Ecto neural progenitor cell (in vitro differentiated cells): ENCODE results near the gene RTF2.

Experiments used
- DNase-seq: peaks from one replicate; pipeline ENCODE4 v3.0.0-alpha.2; 2018; ENCODE audit warnings: low spot score

Gene RTF2

GRCh38 chr20:56468316-56469076, at the start of gene RTF2:
Gene RTF2, plus strand, starts transcription at chr20:56468627. Its CDS starts 71 bp downstream, at chr20:56468698.
- peak; percentile 96 for DNase-seq

GRCh38 chr20:56420028-56420427, 48.4 kb upstream of the RTF2 start:
- DNase-seq: no peak

- no peak for DNase-seq
Measured at GRCh38 chr20:56420940-56421688, 47.3 kb upstream of the RTF2 start.

GRCh38 chr20:56422076-56422823, 46.2 kb upstream of the RTF2 start:
- no peak for DNase-seq

GRCh38 chr20:56422824-56423189, 45.6 kb upstream of the RTF2 start:
- DNase-seq: no peak

GRCh38 chr20:56423211-56423610, 45.2 kb upstream of the RTF2 start:
- no peak for DNase-seq

- no peak for DNase-seq
Measured at GRCh38 chr20:56423886-56424285, 44.5 kb upstream of the RTF2 start.

GRCh38 chr20:56424931-56425330, 43.5 kb upstream of the RTF2 start:
- DNase-seq: peak; percentile 12

GRCh38 chr20:56426026-56426425, 42.4 kb upstream of the RTF2 start:
- peak; percentile 21 for DNase-seq

GRCh38 chr20:56426926-56427325, 41.5 kb upstream of the RTF2 start:
- DNase-seq: no peak

- DNase-seq: no peak
Measured at GRCh38 chr20:56427797-56428196, 40.6 kb upstream of the RTF2 start.

GRCh38 chr20:56428410-56428809, 40.0 kb upstream of the RTF2 start:
- DNase-seq: peak; percentile 18

- DNase-seq: peak; percentile 36
Measured at GRCh38 chr20:56428881-56429280, 39.5 kb upstream of the RTF2 start.

- no peak for DNase-seq
Measured at GRCh38 chr20:56429502-56429901, 38.9 kb upstream of the RTF2 start.

- DNase-seq: no peak
Measured at GRCh38 chr20:56429941-56430340, 38.5 kb upstream of the RTF2 start.

GRCh38 chr20:56430461-56430860, 38.0 kb upstream of the RTF2 start:
- peak; percentile 31 for DNase-seq

- DNase-seq: no peak
Measured at GRCh38 chr20:56430957-56431356, 37.5 kb upstream of the RTF2 start.

- DNase-seq: no peak
Measured at GRCh38 chr20:56431471-56431870, 37.0 kb upstream of the RTF2 start.

GRCh38 chr20:56433221-56433879, 35.1 kb upstream of the RTF2 start:
- no peak for DNase-seq

- no peak for DNase-seq
Measured at GRCh38 chr20:56433880-56434255, 34.6 kb upstream of the RTF2 start.

GRCh38 chr20:56437196-56437960, 31.0 kb upstream of the RTF2 start:
- no peak for DNase-seq

GRCh38 chr20:56438284-56438683, 30.1 kb upstream of the RTF2 start:
- DNase-seq: no peak
